ENCODE results near the gene CCDC74B.
"Not testable (repeated sequence)": the region's sequence is repeated elsewhere in the genome, so short reads cannot be mapped to it uniquely, and the experiment has no call there.

CCDC74B gene

GRCh38 chr2:130102597-130103363, 42.1 kb downstream of the CCDC74B start:
- not testable (repeated sequence) for DNase-seq (ENCODE audit: low read depth, low spot score)

All from activated CD4-positive, CD25-positive, alpha-beta regulatory T cell treated with anti-CD3 and anti-CD28 coated beads, Interleukin-2, amount 50 U/mL, for 16 hours (primary cell).